HepG2 (cell line): ENCODE measurements around the gene MISFA. TPM values are rescaled to one million over a fixed set of nuclear protein-coding genes. Genes with fewer than 3 reads are reported as not detected.

Experiments used
- CEBPG ChIP-seq: IDR thresholded peaks from 2 replicates; pipeline ENCODE4 v1.6.1; 2016
- CREM ChIP-seq, 2 experiments: sonication (generic) in 1 of 2; formaldehyde crosslinking in 1 of 2; IDR thresholded peaks; 2 replicates each; pipeline versions ENCODE4 v1.4.0 to v1.6.1; 2016 to 2020; ENCODE audit warnings: antibody characterized with exemption in 1 of 2, mild to moderate bottlenecking in 1 of 2, missing genetic modification reagents in 1 of 2
- FOXJ3 ChIP-seq: sonication (generic); formaldehyde crosslinking; IDR thresholded peaks from 2 replicates; pipeline ENCODE4 v1.4.0; 2020; ENCODE audit warnings: missing genetic modification reagents, mild to moderate bottlenecking, borderline replicate concordance
- SAFB2 ChIP-seq: sonication (generic); formaldehyde crosslinking; IDR thresholded peaks from 2 replicates; pipeline ENCODE4 v1.5.1; 2020; ENCODE audit warnings: missing genetic modification reagents, low read depth, mild to moderate bottlenecking, borderline replicate concordance
- SATB2 ChIP-seq: sonication (generic); formaldehyde crosslinking; IDR thresholded peaks from 2 replicates; pipeline ENCODE4 v1.5.0; 2020; ENCODE audit warnings: missing genetic modification reagents
- TARDBP ChIP-seq: sonication (generic); formaldehyde crosslinking; IDR thresholded peaks from 2 replicates; pipeline ENCODE4 v1.8.0; 2022; ENCODE audit warnings: mild to moderate bottlenecking, missing genetic modification reagents
- ZNF230 ChIP-seq: sonication (generic); formaldehyde crosslinking; IDR thresholded peaks from 2 replicates; pipeline ENCODE4 v1.4.0; 2020; ENCODE audit warnings: mild to moderate bottlenecking, missing genetic modification reagents
- ZNF326 ChIP-seq: sonication (generic); formaldehyde crosslinking; IDR thresholded peaks from 2 replicates; pipeline ENCODE4 v1.4.0; 2020; ENCODE audit warnings: missing genetic modification reagents, borderline replicate concordance
- ZNF335 ChIP-seq: sonication (generic); formaldehyde crosslinking; IDR thresholded peaks from 2 replicates; pipeline ENCODE4 v1.4.0; 2020; ENCODE audit warnings: missing genetic modification reagents
- ZNF510 ChIP-seq: sonication (generic); formaldehyde crosslinking; IDR thresholded peaks from 2 replicates; pipeline ENCODE4 v1.4.0; 2020; ENCODE audit warnings: low read depth, mild to moderate bottlenecking, missing genetic modification reagents
- ZNF703 ChIP-seq: sonication (generic); formaldehyde crosslinking; IDR thresholded peaks from 2 replicates; pipeline ENCODE4 v1.5.1; 2020; ENCODE audit warnings: missing genetic modification reagents, mild to moderate bottlenecking, moderate library complexity, borderline replicate concordance
- ZNF841 ChIP-seq: sonication (generic); formaldehyde crosslinking; IDR thresholded peaks from 2 replicates; pipeline ENCODE4 v1.8.1; 2023; ENCODE audit warnings: missing genetic modification reagents, borderline replicate concordance
- polyA plus RNA-seq, 8 experiments: library from polyadenylated mRNA; depleted of rRNA in 3 of 8; stranded (reverse) in 7 of 8; unstranded in 1 of 8; fragments of >200 nt; fragmentation: Illumina TruSeq in 4 of 8; extraction: Trizol in 4 of 8; gene quantifications; 2 replicates each; pipeline versions ENCODE4 v1.2.1 to v1.2.3, GENCODE V29; 2011 to 2016; ENCODE audit warnings: low read depth in 4 of 8, missing spikeins in 1 of 8, mixed read lengths in 1 of 8; ENCODE audit not compliant: insufficient read depth in 1 of 8
- total RNA-seq, 5 experiments: library from RNA; depleted of rRNA; stranded (reverse); fragments of >200 nt; fragmentation: Illumina TruSeq; extraction: Trizol; gene quantifications; 2 replicates each; pipeline ENCODE4 v1.2.3, GENCODE V29; 2016; ENCODE audit warnings: low read depth in 1 of 5
- TF ChIP-seq, protein P1 (sequence below): sonication (generic); formaldehyde crosslinking; IDR thresholded peaks from 2 replicates; pipeline ENCODE4 v1.8.0; 2022; ENCODE audit warnings: mild to moderate bottlenecking, missing genetic modification reagents, moderate library complexity
- TF ChIP-seq, protein P2 (sequence below): sonication (generic); formaldehyde crosslinking; IDR thresholded peaks from 2 replicates; pipeline ENCODE4 v1.4.0; 2020; ENCODE audit warnings: missing genetic modification reagents
- TF ChIP-seq, protein P3 (sequence below): sonication (generic); formaldehyde crosslinking; IDR thresholded peaks from 2 replicates; pipeline ENCODE4 v1.4.0; 2020; ENCODE audit warnings: mild to moderate bottlenecking, missing genetic modification reagents
- TF ChIP-seq, protein P4 (sequence below): sonication (generic); formaldehyde crosslinking; IDR thresholded peaks from 2 replicates; pipeline ENCODE4 v1.4.0; 2020; ENCODE audit warnings: mild to moderate bottlenecking, missing genetic modification reagents, borderline replicate concordance
- TF ChIP-seq, protein P5 (sequence below): conservative IDR thresholded peaks from 2 replicates; pipeline ENCODE4 v1.6.1; 2018; ENCODE audit warnings: missing genetic modification reagents

The MISFA gene
- total and polyA plus RNA-seq, 2 of the 13 experiments (the other 11 are each of a cell fraction or from before 2014, with no cell fraction given): 1.4 to 5.4 TPM

DNA sequence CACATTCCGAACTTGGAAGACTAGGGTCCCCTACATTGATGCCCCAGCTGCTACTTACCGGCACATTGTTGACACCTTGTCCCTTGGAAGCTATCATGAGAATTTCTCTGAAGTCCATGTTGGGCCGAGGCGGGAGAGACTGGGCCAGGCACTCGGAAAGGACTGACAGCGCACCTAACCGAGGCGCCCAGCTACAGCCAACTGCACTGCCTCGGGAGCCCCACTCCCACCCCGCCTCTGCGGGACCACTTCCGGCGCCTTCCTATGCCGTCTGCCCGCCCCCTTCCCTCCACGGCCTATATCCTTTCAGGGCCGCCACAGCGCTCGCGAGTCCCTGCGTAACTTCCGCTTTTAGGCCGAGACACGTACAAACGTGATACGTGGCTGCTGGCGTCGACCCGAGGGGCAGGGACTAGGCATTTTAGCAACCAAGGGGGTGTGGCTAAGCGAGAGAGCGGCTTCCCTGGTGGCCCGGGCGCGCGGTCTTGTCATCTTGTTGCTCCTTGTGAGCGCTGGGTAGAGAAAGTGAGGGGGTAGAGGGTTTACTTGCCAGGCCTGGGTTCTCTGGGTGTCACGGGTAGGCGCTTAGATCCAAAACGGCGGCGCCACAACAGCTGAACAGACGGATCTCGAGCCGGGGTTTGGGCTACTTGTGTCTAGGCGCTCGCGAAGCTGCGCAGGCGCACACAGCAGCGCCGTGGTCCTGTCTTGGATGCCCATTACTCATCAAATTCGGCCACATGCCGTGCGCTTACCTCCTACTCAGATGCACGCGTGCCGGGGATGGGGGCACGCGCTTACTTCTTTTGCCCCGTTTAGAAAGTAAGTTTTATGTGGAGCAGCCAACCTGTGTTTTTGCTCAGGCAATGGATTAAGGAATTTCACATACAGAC, 34.8 kb downstream of the MISFA start, which contains the start of gene SPTY2D1 (continued):
- TF ChIP-seq, protein P1, sequence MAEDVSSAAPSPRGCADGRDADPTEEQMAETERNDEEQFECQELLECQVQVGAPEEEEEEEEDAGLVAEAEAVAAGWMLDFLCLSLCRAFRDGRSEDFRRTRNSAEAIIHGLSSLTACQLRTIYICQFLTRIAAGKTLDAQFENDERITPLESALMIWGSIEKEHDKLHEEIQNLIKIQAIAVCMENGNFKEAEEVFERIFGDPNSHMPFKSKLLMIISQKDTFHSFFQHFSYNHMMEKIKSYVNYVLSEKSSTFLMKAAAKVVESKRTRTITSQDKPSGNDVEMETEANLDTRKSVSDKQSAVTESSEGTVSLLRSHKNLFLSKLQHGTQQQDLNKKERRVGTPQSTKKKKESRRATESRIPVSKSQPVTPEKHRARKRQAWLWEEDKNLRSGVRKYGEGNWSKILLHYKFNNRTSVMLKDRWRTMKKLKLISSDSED (CRISPR knock-in tag): no peak
- TF ChIP-seq ZNF335 (no peak), ZNF510 (CRISPR knock-in tag) (peak; percentile 78), ZNF230 (peak; percentile 77; the same call in 1 of the 2 replicates), SAFB2 (no peak; the same call in 1 of the 2 replicates), SATB2 (CRISPR knock-in tag) (no peak), FOXJ3 (CRISPR knock-in tag) (no peak), TARDBP (CRISPR knock-in tag) (no peak; the same call in none of the 2 replicates), CEBPG (CRISPR knock-in tag) (peak; percentile 37; the same call in 1 of the 2 replicates), ZNF841 (no peak), CREM (IDR thresholded peaks at IDR 0.05) (peak; percentile 99), CREM (CRISPR knock-in tag; IDR thresholded peaks at IDR 0.05) (peak; percentile 85), ZNF326 (no peak), ZNF703 (CRISPR knock-in tag) (no peak)
- TF ChIP-seq, protein P2, sequence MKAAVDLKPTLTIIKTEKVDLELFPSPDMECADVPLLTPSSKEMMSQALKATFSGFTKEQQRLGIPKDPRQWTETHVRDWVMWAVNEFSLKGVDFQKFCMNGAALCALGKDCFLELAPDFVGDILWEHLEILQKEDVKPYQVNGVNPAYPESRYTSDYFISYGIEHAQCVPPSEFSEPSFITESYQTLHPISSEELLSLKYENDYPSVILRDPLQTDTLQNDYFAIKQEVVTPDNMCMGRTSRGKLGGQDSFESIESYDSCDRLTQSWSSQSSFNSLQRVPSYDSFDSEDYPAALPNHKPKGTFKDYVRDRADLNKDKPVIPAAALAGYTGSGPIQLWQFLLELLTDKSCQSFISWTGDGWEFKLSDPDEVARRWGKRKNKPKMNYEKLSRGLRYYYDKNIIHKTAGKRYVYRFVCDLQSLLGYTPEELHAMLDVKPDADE (CRISPR knock-in tag): no peak
- TF ChIP-seq, protein P3, sequence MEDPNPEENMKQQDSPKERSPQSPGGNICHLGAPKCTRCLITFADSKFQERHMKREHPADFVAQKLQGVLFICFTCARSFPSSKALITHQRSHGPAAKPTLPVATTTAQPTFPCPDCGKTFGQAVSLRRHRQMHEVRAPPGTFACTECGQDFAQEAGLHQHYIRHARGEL (CRISPR knock-in tag): peak; percentile 13; the same call in 1 of the 2 replicates
- TF ChIP-seq, protein P4, sequence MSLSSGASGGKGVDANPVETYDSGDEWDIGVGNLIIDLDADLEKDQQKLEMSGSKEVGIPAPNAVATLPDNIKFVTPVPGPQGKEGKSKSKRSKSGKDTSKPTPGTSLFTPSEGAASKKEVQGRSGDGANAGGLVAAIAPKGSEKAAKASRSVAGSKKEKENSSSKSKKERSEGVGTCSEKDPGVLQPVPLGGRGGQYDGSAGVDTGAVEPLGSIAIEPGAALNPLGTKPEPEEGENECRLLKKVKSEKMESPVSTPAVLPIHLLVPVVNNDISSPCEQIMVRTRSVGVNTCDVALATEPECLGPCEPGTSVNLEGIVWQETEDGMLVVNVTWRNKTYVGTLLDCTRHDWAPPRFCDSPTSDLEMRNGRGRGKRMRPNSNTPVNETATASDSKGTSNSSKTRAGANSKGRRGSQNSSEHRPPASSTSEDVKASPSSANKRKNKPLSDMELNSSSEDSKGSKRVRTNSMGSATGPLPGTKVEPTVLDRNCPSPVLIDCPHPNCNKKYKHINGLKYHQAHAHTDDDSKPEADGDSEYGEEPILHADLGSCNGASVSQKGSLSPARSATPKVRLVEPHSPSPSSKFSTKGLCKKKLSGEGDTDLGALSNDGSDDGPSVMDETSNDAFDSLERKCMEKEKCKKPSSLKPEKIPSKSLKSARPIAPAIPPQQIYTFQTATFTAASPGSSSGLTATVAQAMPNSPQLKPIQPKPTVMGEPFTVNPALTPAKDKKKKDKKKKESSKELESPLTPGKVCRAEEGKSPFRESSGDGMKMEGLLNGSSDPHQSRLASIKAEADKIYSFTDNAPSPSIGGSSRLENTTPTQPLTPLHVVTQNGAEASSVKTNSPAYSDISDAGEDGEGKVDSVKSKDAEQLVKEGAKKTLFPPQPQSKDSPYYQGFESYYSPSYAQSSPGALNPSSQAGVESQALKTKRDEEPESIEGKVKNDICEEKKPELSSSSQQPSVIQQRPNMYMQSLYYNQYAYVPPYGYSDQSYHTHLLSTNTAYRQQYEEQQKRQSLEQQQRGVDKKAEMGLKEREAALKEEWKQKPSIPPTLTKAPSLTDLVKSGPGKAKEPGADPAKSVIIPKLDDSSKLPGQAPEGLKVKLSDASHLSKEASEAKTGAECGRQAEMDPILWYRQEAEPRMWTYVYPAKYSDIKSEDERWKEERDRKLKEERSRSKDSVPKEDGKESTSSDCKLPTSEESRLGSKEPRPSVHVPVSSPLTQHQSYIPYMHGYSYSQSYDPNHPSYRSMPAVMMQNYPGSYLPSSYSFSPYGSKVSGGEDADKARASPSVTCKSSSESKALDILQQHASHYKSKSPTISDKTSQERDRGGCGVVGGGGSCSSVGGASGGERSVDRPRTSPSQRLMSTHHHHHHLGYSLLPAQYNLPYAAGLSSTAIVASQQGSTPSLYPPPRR (CRISPR knock-in tag): peak; percentile 21; the same call in 1 of the 2 replicates
- TF ChIP-seq, protein P5, sequence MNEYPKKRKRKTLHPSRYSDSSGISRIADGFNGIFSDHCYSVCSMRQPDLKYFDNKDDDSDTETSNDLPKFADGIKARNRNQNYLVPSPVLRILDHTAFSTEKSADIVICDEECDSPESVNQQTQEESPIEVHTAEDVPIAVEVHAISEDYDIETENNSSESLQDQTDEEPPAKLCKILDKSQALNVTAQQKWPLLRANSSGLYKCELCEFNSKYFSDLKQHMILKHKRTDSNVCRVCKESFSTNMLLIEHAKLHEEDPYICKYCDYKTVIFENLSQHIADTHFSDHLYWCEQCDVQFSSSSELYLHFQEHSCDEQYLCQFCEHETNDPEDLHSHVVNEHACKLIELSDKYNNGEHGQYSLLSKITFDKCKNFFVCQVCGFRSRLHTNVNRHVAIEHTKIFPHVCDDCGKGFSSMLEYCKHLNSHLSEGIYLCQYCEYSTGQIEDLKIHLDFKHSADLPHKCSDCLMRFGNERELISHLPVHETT (CRISPR knock-in tag): no peak; the same call in 1 of the 2 replicates
